VCaP (cell line): ENCODE data around the gene TRAPPC3.

Experiments
- H3K27ac ChIP-seq: fragments of 450-650 bp; 2 replicates; pipeline ENCODE4 v1.5.1; 2017
- CTCF ChIP-seq: fragments of 450-650 bp; conservative IDR thresholded peaks from 2 replicates; pipeline ENCODE4 v1.5.1; 2017; ENCODE audit warnings: mild to moderate bottlenecking, moderate library complexity

The TRAPPC3 gene

GRCh38 chr1:36134505-36135329 is 14.6 kb downstream of the TRAPPC3 start:
- H3K27ac ChIP-seq = no peak overlapping the region
- peak; percentile 62 for TF ChIP-seq CTCF

GRCh38 chr1:36134031-36134430 is 15.3 kb downstream of the TRAPPC3 start:
- H3K27ac ChIP-seq = peak overlapping the region; percentile 8; the same call in 1 of the 2 replicates
- no peak for TF ChIP-seq CTCF

- peak overlapping the region; percentile 8; the same call in 1 of the 2 replicates for H3K27ac ChIP-seq
- TF ChIP-seq CTCF = no peak
Measured at GRCh38 chr1:36133484-36133883, 15.8 kb downstream of the TRAPPC3 start.

GRCh38 chr1:36132029-36132428 is 17.3 kb downstream of the TRAPPC3 start:
- H3K27ac ChIP-seq = no peak overlapping the region
- no peak for TF ChIP-seq CTCF

GRCh38 chr1:36128905-36129206 is 20.4 kb downstream of the TRAPPC3 start:
- no peak overlapping the region for H3K27ac ChIP-seq

GRCh38 chr1:36128126-36128904 is 21.0 kb downstream of the TRAPPC3 start:
- TF ChIP-seq CTCF = no peak

More at GRCh38 chr1:36128905-36129206, 20.4 kb downstream of the TRAPPC3 start:
- no peak for TF ChIP-seq CTCF

GRCh38 chr1:36126797-36127500 is 22.3 kb downstream of the TRAPPC3 start:
- TF ChIP-seq CTCF = no peak
- no peak overlapping the region for H3K27ac ChIP-seq

More at GRCh38 chr1:36128126-36128904, 21.0 kb downstream of the TRAPPC3 start:
- no peak overlapping the region for H3K27ac ChIP-seq
